ENCODE results near the gene DCLK1. TPM values are rescaled to one million over a fixed set of nuclear protein-coding genes. Genes with fewer than 3 reads are reported as not detected.
"Not testable (repeated sequence)": the region's sequence is repeated elsewhere in the genome, so short reads cannot be mapped to it uniquely, and the experiment has no call there.

Gene DCLK1
- total RNA-seq, 2 experiments from 2014 or later, result not detected

DNA sequence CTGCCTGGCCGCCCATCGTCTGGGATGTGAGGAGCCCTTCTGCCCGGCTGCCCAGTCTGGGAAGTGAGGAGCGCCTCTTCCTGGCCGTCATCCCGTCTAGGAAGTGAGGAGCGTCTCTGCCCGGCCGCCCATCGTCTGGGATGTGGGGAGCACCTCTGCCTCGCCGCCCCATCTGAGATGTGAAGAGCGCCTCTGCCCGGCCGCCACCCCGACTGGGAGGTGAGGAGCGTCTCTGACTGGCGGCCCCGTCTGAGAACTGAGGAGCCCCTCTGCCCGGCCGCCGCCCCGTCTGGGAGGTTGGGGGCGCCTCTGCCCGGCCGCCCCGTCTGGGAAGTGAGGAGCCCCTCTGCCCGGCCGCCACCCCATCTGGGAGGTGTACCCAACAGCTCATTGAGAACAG, 164.2 kb downstream of the DCLK1 start:
- ATAC-seq (ENCODE audit: low read depth); H3K4me1 Mint-ChIP-seq; H3K4me3 Mint-ChIP-seq; DNase-seq; POLR2A ChIA-PET; H3K36me3 Mint-ChIP-seq; H3K27ac Mint-ChIP-seq; H3K27me3 Mint-ChIP-seq; H3K9me3 Mint-ChIP-seq: not testable (repeated sequence)

DNA sequence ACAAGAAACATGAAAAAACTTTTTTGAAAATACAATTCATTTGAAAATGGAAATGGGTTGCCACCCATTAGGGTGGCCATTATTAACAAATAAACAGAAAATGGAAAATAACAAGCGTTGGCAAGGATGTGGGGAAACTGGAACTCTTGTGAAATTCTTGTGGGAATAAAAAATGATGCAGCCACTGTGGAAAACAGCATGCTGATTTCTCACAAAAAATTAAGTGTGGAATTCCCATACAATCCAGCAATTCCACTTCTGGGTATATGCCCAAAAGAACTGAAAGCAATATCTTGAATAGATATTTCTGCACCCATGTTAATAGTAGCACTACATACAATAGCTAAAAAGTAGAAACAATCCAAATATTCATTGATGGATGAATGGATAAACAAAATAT, 165.2 kb downstream of the DCLK1 start:
- ATAC-seq (ENCODE audit: low read depth), result no peak
- POLR2A ChIA-PET, result no interaction called here

DNA sequence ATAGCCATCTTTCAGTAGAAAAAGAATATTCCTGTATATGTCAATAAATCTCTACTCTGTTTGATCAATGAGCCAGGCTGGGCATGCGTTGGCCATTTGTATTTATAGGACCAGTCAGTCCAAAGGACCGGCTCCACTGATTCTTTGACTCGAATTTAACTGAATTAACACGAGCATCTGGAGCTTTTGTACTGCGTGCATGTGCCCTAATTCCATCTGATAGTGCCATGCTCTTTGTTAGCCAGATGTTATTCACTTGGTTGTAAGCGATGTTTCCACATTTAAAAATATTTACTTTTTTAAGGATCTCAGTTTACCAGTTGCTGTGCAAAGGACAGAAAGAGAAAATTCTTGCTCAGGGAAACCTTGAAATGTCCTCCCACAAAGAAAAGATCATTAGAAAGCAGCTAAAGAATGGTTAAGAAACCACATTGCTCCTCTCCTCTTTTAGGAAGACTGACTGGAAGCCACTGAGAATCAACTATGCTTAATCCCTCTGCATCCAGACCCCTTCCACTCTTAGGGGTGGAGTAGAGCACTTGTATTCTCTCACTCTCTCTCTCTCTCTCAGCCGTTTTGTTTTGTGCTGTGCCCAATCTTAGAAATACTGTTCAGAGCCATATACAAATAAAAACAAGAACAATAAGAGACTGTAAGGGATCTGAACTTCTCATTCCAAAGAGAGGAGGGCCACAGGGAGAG, 165.8 kb downstream of the DCLK1 start:
- H3K4me1 Mint-ChIP-seq, result no peaks in the 10 kb centered on the region
- POLR2A ChIA-PET, result no interaction called here
- no peaks in the 10 kb centered on the region for H3K36me3 Mint-ChIP-seq
- peaks cover 7% of the 10 kb centered on the region for H3K9me3 Mint-ChIP-seq
- DNase-seq (no peak), ATAC-seq (ENCODE audit: low read depth) (no peak)
- H3K27me3 Mint-ChIP-seq, result no peaks in the 10 kb centered on the region
- H3K4me3 Mint-ChIP-seq, result no peak overlapping the region
- H3K27ac Mint-ChIP-seq, result no peak overlapping the region

More for the DNA sequence above, 165.2 kb downstream of the DCLK1 start:
- H3K9me3 Mint-ChIP-seq, result peaks cover 7% of the 10 kb centered on the region
- H3K4me1 Mint-ChIP-seq, result no peaks in the 10 kb centered on the region
- no peaks in the 10 kb centered on the region for H3K36me3 Mint-ChIP-seq
- no peaks in the 10 kb centered on the region for H3K27me3 Mint-ChIP-seq
- H3K27ac Mint-ChIP-seq, result no peak overlapping the region
- DNase-seq, result no peak
- no peak overlapping the region for H3K4me3 Mint-ChIP-seq

DNA sequence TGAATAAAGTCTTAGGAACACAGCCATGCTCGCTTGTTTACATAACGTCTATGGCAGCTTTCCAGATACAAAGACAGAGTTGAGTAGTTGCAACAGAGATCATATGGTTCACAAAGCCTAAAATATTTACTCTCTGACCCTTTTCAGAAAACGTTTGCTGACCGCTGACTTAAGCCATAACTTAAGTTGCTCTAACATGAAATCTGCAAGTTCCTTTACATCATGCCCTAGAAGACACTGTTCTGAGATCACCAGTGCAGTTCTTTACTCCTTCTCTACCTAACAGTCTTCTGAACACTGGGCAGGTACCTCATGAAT, 166.4 kb downstream of the DCLK1 start:
- no peaks in the 10 kb centered on the region for H3K27me3 Mint-ChIP-seq
- peaks cover 7% of the 10 kb centered on the region for H3K9me3 Mint-ChIP-seq
- DNase-seq, result no peak
- ATAC-seq (ENCODE audit: low read depth), result no peak
- POLR2A ChIA-PET, result interaction anchor here (0.7 kb wide), 1 partner anchor 607 kb away, joined by 3 read pairs; no protein-coding TSS in a partner anchor
- H3K36me3 Mint-ChIP-seq, result no peaks in the 10 kb centered on the region
- H3K4me1 Mint-ChIP-seq, result no peaks in the 10 kb centered on the region
- no peak overlapping the region for H3K27ac Mint-ChIP-seq
- H3K4me3 Mint-ChIP-seq, result no peak overlapping the region

GRCh38 chr13:35964011-35964862, 166.9 kb downstream of the DCLK1 start:
- H3K4me1 Mint-ChIP-seq, result no peaks in the 10 kb centered on the region
- H3K4me3 Mint-ChIP-seq, result no peak overlapping the region
- ATAC-seq (ENCODE audit: low read depth) (no peak), DNase-seq (no peak)
- H3K36me3 Mint-ChIP-seq, result no peaks in the 10 kb centered on the region
- peaks cover 7% of the 10 kb centered on the region for H3K9me3 Mint-ChIP-seq
- H3K27me3 Mint-ChIP-seq, result no peaks in the 10 kb centered on the region
- POLR2A ChIA-PET, result interaction anchor here (0.7 kb wide), 1 partner anchor 608 kb away, joined by 3 read pairs; no protein-coding TSS in a partner anchor
- no peak overlapping the region for H3K27ac Mint-ChIP-seq

GRCh38 chr13:35961461-35962220, 169.5 kb downstream of the DCLK1 start:
- ATAC-seq (ENCODE audit: low read depth) (no peak), DNase-seq (no peak)
- POLR2A ChIA-PET, result no interaction called here
- no peaks in the 10 kb centered on the region for H3K27me3 Mint-ChIP-seq
- peaks cover 1% of the 10 kb centered on the region for H3K9me3 Mint-ChIP-seq
- H3K4me3 Mint-ChIP-seq, result no peak overlapping the region
- no peaks in the 10 kb centered on the region for H3K4me1 Mint-ChIP-seq
- H3K36me3 Mint-ChIP-seq, result no peaks in the 10 kb centered on the region
- no peak overlapping the region for H3K27ac Mint-ChIP-seq

- Mint-ChIP-seq H3K4me1 (no peaks in the 10 kb centered on the region), H3K36me3 (no peaks in the 10 kb centered on the region), H3K27ac (no peak overlapping the region), H3K27me3 (no peaks in the 10 kb centered on the region), H3K9me3 (peaks cover 3% of the 10 kb centered on the region), H3K4me3 (no peak overlapping the region)
- POLR2A ChIA-PET, result no interaction called here
- no peak for DNase-seq
- no peak for ATAC-seq (ENCODE audit: low read depth)
Measured at GRCh38 chr13:35961002-35961401, 170.2 kb downstream of the DCLK1 start.

- Mint-ChIP-seq H3K4me3 (no peak overlapping the region), H3K36me3 (no peaks in the 10 kb centered on the region), H3K27ac (no peak overlapping the region), H3K9me3 (peaks cover 2% of the 10 kb centered on the region), H3K4me1 (no peaks in the 10 kb centered on the region), H3K27me3 (no peaks in the 10 kb centered on the region)
- POLR2A ChIA-PET, result no interaction called here
- ATAC-seq (ENCODE audit: low read depth), result peak; percentile 26
- DNase-seq, result no peak
Measured at GRCh38 chr13:35957996-35958395, 173.2 kb downstream of the DCLK1 start.

DNA sequence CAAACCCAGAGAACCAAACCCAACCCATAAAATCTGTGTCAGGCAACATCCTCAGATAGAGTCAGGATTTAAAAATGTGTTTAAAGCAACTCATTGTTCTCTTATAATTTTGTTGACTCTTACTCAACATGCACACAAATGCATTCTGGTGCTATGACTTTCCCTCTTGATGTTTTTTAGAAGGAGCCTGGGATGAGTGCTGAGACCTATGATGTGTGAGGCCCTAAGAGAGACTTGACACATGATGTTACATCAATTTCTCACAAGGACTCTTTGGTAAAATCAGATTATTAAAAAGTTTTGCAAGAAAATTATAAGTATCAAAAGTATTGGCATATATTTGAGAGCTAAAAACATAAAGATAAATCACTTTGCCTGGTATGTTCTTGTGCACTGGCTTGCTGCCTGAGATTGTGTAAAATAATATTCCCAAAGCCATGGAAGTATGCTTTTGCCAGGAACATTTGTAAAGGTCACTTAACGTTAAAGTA, 173.9 kb downstream of the DCLK1 start:
- no peak overlapping the region for H3K4me3 Mint-ChIP-seq
- ATAC-seq (ENCODE audit: low read depth) (no peak), DNase-seq (no peak)
- peaks cover 2% of the 10 kb centered on the region for H3K9me3 Mint-ChIP-seq
- H3K36me3 Mint-ChIP-seq, result no peaks in the 10 kb centered on the region
- POLR2A ChIA-PET, result no interaction called here
- H3K27ac Mint-ChIP-seq, result no peak overlapping the region
- no peaks in the 10 kb centered on the region for H3K4me1 Mint-ChIP-seq
- H3K27me3 Mint-ChIP-seq, result no peaks in the 10 kb centered on the region

- ATAC-seq (ENCODE audit: low read depth), result no peak
- no peaks in the 10 kb centered on the region for H3K36me3 Mint-ChIP-seq
Measured at GRCh38 chr13:35956074-35956473, 175.1 kb downstream of the DCLK1 start.

GRCh38 chr13:35954207-35954560, 177.0 kb downstream of the DCLK1 start:
- no peaks in the 10 kb centered on the region for H3K36me3 Mint-ChIP-seq
- POLR2A ChIA-PET, result no interaction called here
- H3K27ac Mint-ChIP-seq, result no peak overlapping the region
- no peak for DNase-seq
- no peak overlapping the region for H3K4me3 Mint-ChIP-seq
- no peaks in the 10 kb centered on the region for H3K27me3 Mint-ChIP-seq
- ATAC-seq (ENCODE audit: low read depth), result no peak
- no peaks in the 10 kb centered on the region for H3K4me1 Mint-ChIP-seq
- peaks cover 2% of the 10 kb centered on the region for H3K9me3 Mint-ChIP-seq

More at GRCh38 chr13:35956074-35956473, 175.1 kb downstream of the DCLK1 start:
- Mint-ChIP-seq H3K4me1 (no peaks in the 10 kb centered on the region), H3K27ac (no peak overlapping the region), H3K9me3 (peaks cover 2% of the 10 kb centered on the region), H3K27me3 (no peaks in the 10 kb centered on the region), H3K4me3 (no peak overlapping the region)
- POLR2A ChIA-PET, result no interaction called here
- no peak for DNase-seq

GRCh38 chr13:35953537-35954206, 177.5 kb downstream of the DCLK1 start:
- Mint-ChIP-seq H3K4me1 (no peaks in the 10 kb centered on the region), H3K36me3 (no peaks in the 10 kb centered on the region), H3K9me3 (peaks cover 2% of the 10 kb centered on the region), H3K27ac (no peak overlapping the region), H3K27me3 (no peaks in the 10 kb centered on the region), H3K4me3 (no peak overlapping the region)
- DNase-seq, result no peak
- POLR2A ChIA-PET, result no interaction called here
- ATAC-seq (ENCODE audit: low read depth), result no peak

DNA sequence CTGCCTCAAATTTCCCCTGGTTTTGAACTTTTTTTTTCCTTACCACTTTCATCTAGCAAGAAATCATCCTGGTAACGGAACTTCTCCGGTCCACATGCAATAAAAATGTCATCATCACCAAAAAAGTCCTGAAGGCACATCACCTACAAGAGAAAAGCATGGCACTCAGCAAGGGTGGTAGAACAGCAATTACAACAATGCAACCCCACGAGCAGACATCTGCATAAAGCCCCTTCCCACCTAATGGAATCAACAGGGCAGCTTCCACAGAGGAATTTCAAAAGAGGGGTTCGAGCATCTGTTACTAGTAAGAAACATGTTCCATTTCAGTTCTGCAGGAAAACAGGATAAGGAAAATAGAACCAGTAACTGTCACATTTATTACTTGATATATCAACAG, 183.9 kb downstream of the DCLK1 start:
- Mint-ChIP-seq H3K27ac (no peak overlapping the region), H3K4me1 (no peaks in the 10 kb centered on the region), H3K27me3 (no peaks in the 10 kb centered on the region), H3K36me3 (no peaks in the 10 kb centered on the region), H3K4me3 (no peak overlapping the region), H3K9me3 (peaks cover 4% of the 10 kb centered on the region)
- DNase-seq, result no peak
- POLR2A ChIA-PET, result no interaction called here
- no peak for ATAC-seq (ENCODE audit: low read depth)
